ENCODE measurements around the gene TRPC6. TPM values are rescaled to one million over a fixed set of nuclear protein-coding genes. Genes with fewer than 3 reads are reported as not detected.

Gene TRPC6
- polyA plus RNA-seq, 1 donor from 2014 or later = 0.11 TPM

DNA sequence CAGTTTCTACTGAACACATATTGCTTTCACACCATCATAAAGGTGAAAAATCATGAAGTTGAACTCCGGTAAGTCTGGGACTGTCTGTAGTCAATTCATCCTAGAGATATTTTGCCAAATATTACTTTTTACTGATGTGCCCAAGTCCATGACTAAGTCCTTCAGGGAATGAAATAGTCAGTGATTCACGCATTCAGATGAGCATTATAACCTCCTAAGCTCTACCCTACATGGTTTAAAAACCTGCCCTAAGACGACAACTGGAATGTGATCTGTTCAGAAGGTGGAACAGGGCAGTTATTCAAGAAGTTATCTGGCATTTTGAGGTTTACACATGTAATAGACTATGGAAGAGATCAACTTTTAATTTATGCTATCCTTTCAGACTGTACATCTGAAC, 125.6 kb downstream of the TRPC6 start:
- H3K27ac ChIP-seq (ENCODE audit: low read length) = no peak overlapping the region
- no peaks in the 10 kb centered on the region for H3K9me2 ChIP-seq (ENCODE audit: insufficient read depth, low read length)
- no peaks in the 10 kb centered on the region for H3F3A ChIP-seq (ENCODE audit: insufficient read depth, low read length, poor library complexity, severe bottlenecking)
- H3K79me2 ChIP-seq (replicated peaks; ENCODE audit: insufficient read depth, low read length) = no peaks in the 10 kb centered on the region
- H3K9me3 ChIP-seq (ENCODE audit: low read length) = no peaks in the 10 kb centered on the region
- no peak overlapping the region for H3K4me3 ChIP-seq (ENCODE audit: low read length)
- H4K20me1 ChIP-seq (ENCODE audit: insufficient read depth) = no peaks in the 10 kb centered on the region
- no peak overlapping the region for H3K4me2 ChIP-seq (ENCODE audit: low read length)
- TF ChIP-seq SMC3 (conservative IDR thresholded peaks at IDR 0.05; ENCODE audit: poor library complexity) = no peak
- TF ChIP-seq TAF1 (IDR thresholded peaks at IDR 0.05; ENCODE audit: low read depth) = no peak
- no peak for TF ChIP-seq REST (IDR thresholded peaks at IDR 0.05; ENCODE audit: borderline replicate concordance)
- TF ChIP-seq EZH2 (IDR thresholded peaks at IDR 0.05; ENCODE audit: borderline replicate concordance, insufficient read depth, low read length, poor library complexity, severe bottlenecking) = no peak
- TF ChIP-seq, protein P1, sequence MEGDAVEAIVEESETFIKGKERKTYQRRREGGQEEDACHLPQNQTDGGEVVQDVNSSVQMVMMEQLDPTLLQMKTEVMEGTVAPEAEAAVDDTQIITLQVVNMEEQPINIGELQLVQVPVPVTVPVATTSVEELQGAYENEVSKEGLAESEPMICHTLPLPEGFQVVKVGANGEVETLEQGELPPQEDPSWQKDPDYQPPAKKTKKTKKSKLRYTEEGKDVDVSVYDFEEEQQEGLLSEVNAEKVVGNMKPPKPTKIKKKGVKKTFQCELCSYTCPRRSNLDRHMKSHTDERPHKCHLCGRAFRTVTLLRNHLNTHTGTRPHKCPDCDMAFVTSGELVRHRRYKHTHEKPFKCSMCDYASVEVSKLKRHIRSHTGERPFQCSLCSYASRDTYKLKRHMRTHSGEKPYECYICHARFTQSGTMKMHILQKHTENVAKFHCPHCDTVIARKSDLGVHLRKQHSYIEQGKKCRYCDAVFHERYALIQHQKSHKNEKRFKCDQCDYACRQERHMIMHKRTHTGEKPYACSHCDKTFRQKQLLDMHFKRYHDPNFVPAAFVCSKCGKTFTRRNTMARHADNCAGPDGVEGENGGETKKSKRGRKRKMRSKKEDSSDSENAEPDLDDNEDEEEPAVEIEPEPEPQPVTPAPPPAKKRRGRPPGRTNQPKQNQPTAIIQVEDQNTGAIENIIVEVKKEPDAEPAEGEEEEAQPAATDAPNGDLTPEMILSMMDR (IDR thresholded peaks at IDR 0.05; ENCODE audit: poor library complexity, severe bottlenecking) = no peak
- no peak for TF ChIP-seq EP300 (conservative IDR thresholded peaks at IDR 0.05; ENCODE audit: poor library complexity, severe bottlenecking)
- TF ChIP-seq POLR2AphosphoS5 (IDR thresholded peaks at IDR 0.05) = no peak
- TF ChIP-seq MXI1 (conservative IDR thresholded peaks at IDR 0.05; ENCODE audit: poor library complexity, severe bottlenecking) = no peak
- no peak for TF ChIP-seq RAD21 (conservative IDR thresholded peaks at IDR 0.05)
- no peaks in the 10 kb centered on the region for H3K36me3 ChIP-seq (ENCODE audit: insufficient read depth, low read length)
- H2AFZ ChIP-seq (ENCODE audit: low read depth, low read length) = no peak overlapping the region
- no peak overlapping the region for H3K9ac ChIP-seq (ENCODE audit: low read length)
- H3K27me3 ChIP-seq (ENCODE audit: insufficient read depth, low read depth, low read length) = no peaks in the 10 kb centered on the region

- no peak overlapping the region for H2AFZ ChIP-seq (ENCODE audit: low read depth, low read length)
- H3F3A ChIP-seq (ENCODE audit: insufficient read depth, low read length, poor library complexity, severe bottlenecking) = no peaks in the 10 kb centered on the region
- no peaks in the 10 kb centered on the region for H4K20me1 ChIP-seq (ENCODE audit: insufficient read depth)
- H3K79me2 ChIP-seq (replicated peaks; ENCODE audit: insufficient read depth, low read length) = no peaks in the 10 kb centered on the region
- no peaks in the 10 kb centered on the region for H3K27me3 ChIP-seq (ENCODE audit: insufficient read depth, low read depth, low read length)
- H3K4me2 ChIP-seq (ENCODE audit: low read length) = no peak overlapping the region
- TF ChIP-seq RAD21 (conservative IDR thresholded peaks at IDR 0.05) (peak; percentile 81), EP300 (conservative IDR thresholded peaks at IDR 0.05; ENCODE audit: poor library complexity, severe bottlenecking) (no peak), MXI1 (conservative IDR thresholded peaks at IDR 0.05; ENCODE audit: poor library complexity, severe bottlenecking) (no peak), SMC3 (conservative IDR thresholded peaks at IDR 0.05; ENCODE audit: poor library complexity) (peak; percentile 84)
- TF ChIP-seq, protein P1 (IDR thresholded peaks at IDR 0.05; ENCODE audit: poor library complexity, severe bottlenecking) = peak; percentile 73
- H3K9me3 ChIP-seq (ENCODE audit: low read length) = no peaks in the 10 kb centered on the region
- H3K4me3 ChIP-seq (ENCODE audit: low read length) = no peak overlapping the region
- no peak overlapping the region for H3K27ac ChIP-seq (ENCODE audit: low read length)
- H3K36me3 ChIP-seq (ENCODE audit: insufficient read depth, low read length) = no peaks in the 10 kb centered on the region
- no peak overlapping the region for H3K9ac ChIP-seq (ENCODE audit: low read length)
- H3K9me2 ChIP-seq (ENCODE audit: insufficient read depth, low read length) = no peaks in the 10 kb centered on the region
Observed at GRCh38 chr11:101456812-101457211, 127.0 kb downstream of the TRPC6 start.
